GM12878 (cell line): ENCODE results near the gene FAM76B.

Experiments used
- ASH2L ChIP-seq: fragments of 300-600, 200-600 bp; sonication (generic); IDR thresholded peaks from 2 replicates; pipeline ENCODE4 v1.6.1; 2017; ENCODE audit warnings: low read depth, mild to moderate bottlenecking, borderline replicate concordance
- CBX5 ChIP-seq: sonication (generic); IDR thresholded peaks from 2 replicates; pipeline ENCODE4 v1.6.1; 2016; ENCODE audit warnings: low read depth, moderate library complexity, mild to moderate bottlenecking, inconsistent platforms
- CHD2 ChIP-seq: IDR thresholded peaks from 2 replicates; pipeline ENCODE4 v1.6.1; 2011; ENCODE audit warnings: low read depth, low read length, improper control_type of control experiment, borderline replicate concordance
- CHD4 ChIP-seq: fragments of 200-600 bp; sonication (generic); IDR thresholded peaks from 2 replicates; pipeline ENCODE4 v1.6.1; 2016; ENCODE audit warnings: mild to moderate bottlenecking
- CTCF ChIP-seq, 3 experiments: IDR thresholded peaks in 2 of 3; conservative IDR thresholded peaks in 1 of 3; 2 replicates each; pipeline ENCODE4 v1.5.1; 2011; ENCODE audit warnings: low read depth in 3 of 3, low read length in 3 of 3, mild to moderate bottlenecking in 3 of 3, control low read depth in 2 of 3, moderate library complexity in 2 of 3, inconsistent platforms in 1 of 3, mixed read lengths in 1 of 3; ENCODE audit not compliant: control insufficient read depth in 2 of 3, insufficient read depth in 1 of 3; ENCODE audit errors: extremely low read depth in 1 of 3
- FOS ChIP-seq: IDR thresholded peaks from 3 replicates; pipeline ENCODE4 v1.6.1; 2011; ENCODE audit warnings: borderline replicate concordance; ENCODE audit not compliant: insufficient read length; ENCODE audit errors: extremely low read depth
- HCFC1 ChIP-seq: fragments of 150-350 bp; IDR thresholded peaks from 2 replicates; pipeline ENCODE4 v1.6.1; 2014; ENCODE audit warnings: low read length
- PAX5 ChIP-seq: IDR thresholded peaks from 2 replicates; pipeline ENCODE4 v1.6.1; 2011; ENCODE audit warnings: low read depth, low read length, borderline replicate concordance
- POLR2A ChIP-seq: IDR thresholded peaks from 2 replicates; pipeline ENCODE4 v1.6.1; 2011; ENCODE audit warnings: low read depth, mild to moderate bottlenecking, low read length
- RBBP5 ChIP-seq: fragments of 200-600 bp; sonication (generic); conservative IDR thresholded peaks from 2 replicates; pipeline ENCODE4 v1.6.1; 2016
- TAF1 ChIP-seq: IDR thresholded peaks from 2 replicates; pipeline ENCODE4 v1.6.1; 2011; ENCODE audit warnings: mild to moderate bottlenecking, low read depth, low read length, borderline replicate concordance
- ZNF592 ChIP-seq: fragments of 450-650 bp; IDR thresholded peaks from 2 replicates; pipeline ENCODE4 v1.6.1; 2017; ENCODE audit warnings: mild to moderate bottlenecking, moderate library complexity

GRCh38 chr11:95832763-95833162 is 43.2 kb upstream of the FAM76B start:
- TF ChIP-seq CHD2 (no peak), ASH2L (no peak), PAX5 (no peak), TAF1 (no peak), RBBP5 (no peak), ZNF592 (no peak), HCFC1 (no peak), FOS (no peak), CHD4 (no peak), CBX5 (no peak), CTCF (IDR thresholded peaks at IDR 0.05 in 2 of 3, conservative IDR thresholded peaks at IDR 0.05 in 1 of 3; ENCODE audit: control insufficient read depth in 2 of 3, extremely low read depth in 1 of 3, insufficient read depth in 1 of 3, low read depth in 3 of 3, low read length in 3 of 3) (no peak), POLR2A (no peak)
